ENCODE measurements around the gene RPS8. TPM values are rescaled to one million over a fixed set of nuclear protein-coding genes. Genes with fewer than 3 reads are reported as not detected.

RPS8 gene
- total RNA-seq, 2 experiments from 2014 or later, result 3,394 to 3,436 TPM

DNA sequence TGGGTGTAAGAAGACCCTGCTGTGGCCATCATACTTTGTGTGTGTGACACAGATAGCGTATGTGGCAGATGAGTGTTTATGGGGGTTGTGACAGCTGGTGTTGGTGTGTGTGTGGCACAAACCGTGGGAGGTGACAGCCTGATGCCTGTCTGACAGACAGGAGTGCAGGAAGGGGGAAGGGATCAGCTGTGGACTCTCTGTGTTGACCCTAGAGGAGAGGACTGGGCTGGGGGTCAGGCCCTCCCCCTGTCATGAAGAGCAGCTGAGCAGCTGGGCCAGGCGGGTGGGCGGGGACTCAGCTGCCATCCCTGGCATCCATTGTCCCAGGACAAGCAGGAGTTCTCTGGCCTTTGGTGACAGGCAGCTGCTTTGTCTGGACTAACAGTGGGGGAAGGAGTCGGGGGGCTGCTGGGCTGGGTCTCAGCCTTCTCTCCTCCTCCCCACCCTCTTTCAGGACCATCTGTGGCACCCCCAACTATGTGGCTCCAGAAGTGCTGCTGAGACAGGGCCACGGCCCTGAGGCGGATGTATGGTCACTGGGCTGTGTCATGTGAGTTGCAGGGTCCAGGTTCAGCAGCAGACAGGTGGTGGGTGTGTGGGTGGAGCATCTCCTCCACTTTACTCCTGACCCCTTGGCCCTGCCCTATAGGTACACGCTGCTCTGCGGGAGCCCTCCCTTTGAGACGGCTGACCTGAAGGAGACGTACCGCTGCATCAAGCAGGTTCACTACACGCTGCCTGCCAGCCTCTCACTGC, 27.1 kb downstream of the RPS8 start:
- POLR2A ChIA-PET, result interaction anchor here (1.0 to 16.3 kb wide), 7 partner anchors 10 to 538 kb away, joined by 3 to 599 read pairs (median 38); partner anchors contain the start of genes BTBD19, HECTD3, MUTYH and RPS8
- DNase-seq, result peak in 2 of 14 experiments; percentile 17 to 49
- intact Hi-C loops (cut with DNase I, micrococcal nuclease), result loop anchor here (10.0 kb wide), 3 partner anchors 182 to 782 kb away; partner anchors contain the start of genes NASP (in 2 of the 2), EIF2B3 (in 1 of the 2), HECTD3 (in 1 of the 2) and UROD (in 1 of the 2)

GRCh38 chr1:44803062-44803311, 27.6 kb downstream of the RPS8 start:
- peaks cover 50% of the 10 kb centered on the region for H3K36me3 ChIP-seq (ENCODE audit: insufficient read depth, low read length)
- no peak for DNase-seq
- H3K27me3 ChIP-seq (ENCODE audit: control insufficient read depth in 1 of 2, insufficient read depth in 2 of 2, low read length in 2 of 2), result no peaks in the 10 kb centered on the region
- Mint-ChIP-seq H3K36me3 (ENCODE audit: low read depth) (peaks cover 75% of the 10 kb centered on the region), H3K27ac (peak overlapping the region; percentile 86), H3K9me3 (no peaks in the 10 kb centered on the region), H3K27me3 (no peaks in the 10 kb centered on the region), H3K4me3 (peak overlapping the region; percentile 71), H3K4me1 (ENCODE audit: low read depth) (peaks cover 58% of the 10 kb centered on the region)
- H3K9me3 ChIP-seq (ENCODE audit: control insufficient read depth in 1 of 2, insufficient read depth in 1 of 2, low read length in 2 of 2), result peaks cover 0 to 4% of the 10 kb centered on the region in 2 experiments
- no peak for ATAC-seq (ENCODE audit: poor library complexity)
- intact Hi-C loops (cut with DNase I, micrococcal nuclease), result loop anchor here (10.0 kb wide), 3 partner anchors 182 to 782 kb away; partner anchors contain the start of genes NASP (in 2 of the 2), EIF2B3 (in 1 of the 2), HECTD3 (in 1 of the 2) and UROD (in 1 of the 2)
- H3K27ac ChIP-seq (ENCODE audit: low read depth in 1 of 2, low read length in 2 of 2), result peak overlapping the region; percentile 65 to 72
- H3K4me3 ChIP-seq (ENCODE audit: low read length), result peak overlapping the region; percentile 99
- POLR2A ChIA-PET, result interaction anchor here (1.0 to 16.3 kb wide), 4 partner anchors 9 to 81 kb away, joined by 3 to 599 read pairs (median 214); partner anchors contain the start of gene BTBD19
- CTCF ChIA-PET, result no interaction called here
- TF ChIP-seq CTCF (IDR thresholded peaks at IDR 0.05), result no peak
- H3K4me1 ChIP-seq (ENCODE audit: insufficient read depth, low read length), result peaks cover 77% of the 10 kb centered on the region

More for the DNA sequence above, 27.1 kb downstream of the RPS8 start:
- no peak for TF ChIP-seq CTCF (IDR thresholded peaks at IDR 0.05)
- Mint-ChIP-seq H3K36me3 (ENCODE audit: low read depth) (peaks cover 70% of the 10 kb centered on the region), H3K4me3 (peak overlapping the region; percentile 92), H3K27ac (peak overlapping the region; percentile 86), H3K9me3 (no peaks in the 10 kb centered on the region), H3K27me3 (no peaks in the 10 kb centered on the region), H3K4me1 (ENCODE audit: low read depth) (peaks cover 53% of the 10 kb centered on the region)
- peak overlapping the region; percentile 99 for H3K4me3 ChIP-seq (ENCODE audit: low read length)
- peaks cover 50% of the 10 kb centered on the region for H3K36me3 ChIP-seq (ENCODE audit: insufficient read depth, low read length)
- peak overlapping the region; percentile 65 to 72 for H3K27ac ChIP-seq (ENCODE audit: low read depth in 1 of 2, low read length in 2 of 2)
- CTCF ChIA-PET, result no interaction called here
- H3K4me1 ChIP-seq (ENCODE audit: insufficient read depth, low read length), result peaks cover 72% of the 10 kb centered on the region
- no peak for ATAC-seq (ENCODE audit: poor library complexity)
- H3K9me3 ChIP-seq (ENCODE audit: control insufficient read depth in 1 of 2, insufficient read depth in 1 of 2, low read length in 2 of 2), result peaks cover 0 to 4% of the 10 kb centered on the region in 2 experiments
- H3K27me3 ChIP-seq (ENCODE audit: control insufficient read depth in 1 of 2, insufficient read depth in 2 of 2, low read length in 2 of 2), result no peaks in the 10 kb centered on the region

GRCh38 chr1:44803312-44804095, 28.2 kb downstream of the RPS8 start:
- TF ChIP-seq CTCF (IDR thresholded peaks at IDR 0.05), result no peak
- H3K9me3 ChIP-seq (ENCODE audit: control insufficient read depth in 1 of 2, insufficient read depth in 1 of 2, low read length in 2 of 2), result peaks cover 0 to 4% of the 10 kb centered on the region in 2 experiments
- H3K27me3 Mint-ChIP-seq, result no peaks in the 10 kb centered on the region
- H3K4me1 Mint-ChIP-seq (ENCODE audit: low read depth), result peaks cover 63% of the 10 kb centered on the region
- intact Hi-C loops (cut with DNase I, micrococcal nuclease), result loop anchor here (10.0 kb wide), 3 partner anchors 181 to 781 kb away; partner anchors contain the start of genes NASP (in 2 of the 2), EIF2B3 (in 1 of the 2), HECTD3 (in 1 of the 2) and UROD (in 1 of the 2)
- H3K9me3 Mint-ChIP-seq, result no peaks in the 10 kb centered on the region
- H3K36me3 Mint-ChIP-seq (ENCODE audit: low read depth), result peaks cover 77% of the 10 kb centered on the region
- ATAC-seq (ENCODE audit: poor library complexity) (no peak), DNase-seq (peak in 3 of 14 experiments; percentile 7 to 42 (median 32))
- no peaks in the 10 kb centered on the region for H3K27me3 ChIP-seq (ENCODE audit: control insufficient read depth in 1 of 2, insufficient read depth in 2 of 2, low read length in 2 of 2)
- peaks cover 82% of the 10 kb centered on the region for H3K4me1 ChIP-seq (ENCODE audit: insufficient read depth, low read length)
- peak overlapping the region; percentile 86 for H3K27ac Mint-ChIP-seq
- peak overlapping the region; percentile 65 to 72 for H3K27ac ChIP-seq (ENCODE audit: low read depth in 1 of 2, low read length in 2 of 2)
- ChIA-PET CTCF (no interaction called here), POLR2A (interaction anchor here (1.0 to 16.3 kb wide), 4 partner anchors 9 to 82 kb away, joined by 3 to 599 read pairs (median 214); partner anchors contain the start of gene BTBD19)
- H3K4me3 ChIP-seq (ENCODE audit: low read length), result peak overlapping the region; percentile 99
- peaks cover 50% of the 10 kb centered on the region for H3K36me3 ChIP-seq (ENCODE audit: insufficient read depth, low read length)
- peak overlapping the region; percentile 74 for H3K4me3 Mint-ChIP-seq

All from CD4-positive, alpha-beta T cell (primary cell).